ENCODE data around the gene POU2F1.

DNA sequence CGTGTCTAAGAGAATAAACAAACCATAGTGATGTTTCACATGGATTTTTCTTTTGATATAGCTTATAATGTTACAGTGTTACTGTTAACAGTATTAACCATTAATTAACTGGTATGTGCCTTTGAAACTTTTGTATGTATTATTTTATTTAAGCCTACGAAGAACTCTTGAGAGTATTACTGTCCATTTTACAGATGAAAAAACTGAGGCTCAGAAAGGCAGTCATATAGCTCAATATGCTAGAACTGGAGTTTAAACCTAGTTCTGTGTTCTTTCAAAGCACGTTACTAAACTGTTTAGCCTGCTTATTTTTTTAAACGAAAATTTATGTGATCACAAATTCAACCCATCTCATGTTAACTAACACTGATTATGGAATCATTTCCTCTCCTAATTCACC, 83.5 kb downstream of the POU2F1 start:
- TF ChIP-seq ELF4 (IDR thresholded peaks at IDR 0.05) (no peak), FOXM1 (IDR thresholded peaks at IDR 0.05; ENCODE audit: borderline replicate concordance) (no peak), BHLHE40 (IDR thresholded peaks at IDR 0.05; ENCODE audit: borderline replicate concordance) (no peak), FOXA1 (IDR thresholded peaks at IDR 0.05) (no peak), HDGF (IDR thresholded peaks at IDR 0.05; ENCODE audit: borderline replicate concordance) (no peak), FOXK2 (IDR thresholded peaks at IDR 0.05) (no peak), L3MBTL2 (conservative IDR thresholded peaks at IDR 0.05) (no peak), NFRKB (IDR thresholded peaks at IDR 0.05) (no peak)

Measured in HEK293T (cell line).